ENCODE measurements around the gene MRPS6. TPM values are rescaled to one million over a fixed set of nuclear protein-coding genes. Genes with fewer than 3 reads are reported as not detected.
A peak's percentile ranks its signal among the peaks of the same experiment; 100 is the strongest.

The MRPS6 gene
- total RNA-seq, 1 donor = 51.4 TPM

DNA sequence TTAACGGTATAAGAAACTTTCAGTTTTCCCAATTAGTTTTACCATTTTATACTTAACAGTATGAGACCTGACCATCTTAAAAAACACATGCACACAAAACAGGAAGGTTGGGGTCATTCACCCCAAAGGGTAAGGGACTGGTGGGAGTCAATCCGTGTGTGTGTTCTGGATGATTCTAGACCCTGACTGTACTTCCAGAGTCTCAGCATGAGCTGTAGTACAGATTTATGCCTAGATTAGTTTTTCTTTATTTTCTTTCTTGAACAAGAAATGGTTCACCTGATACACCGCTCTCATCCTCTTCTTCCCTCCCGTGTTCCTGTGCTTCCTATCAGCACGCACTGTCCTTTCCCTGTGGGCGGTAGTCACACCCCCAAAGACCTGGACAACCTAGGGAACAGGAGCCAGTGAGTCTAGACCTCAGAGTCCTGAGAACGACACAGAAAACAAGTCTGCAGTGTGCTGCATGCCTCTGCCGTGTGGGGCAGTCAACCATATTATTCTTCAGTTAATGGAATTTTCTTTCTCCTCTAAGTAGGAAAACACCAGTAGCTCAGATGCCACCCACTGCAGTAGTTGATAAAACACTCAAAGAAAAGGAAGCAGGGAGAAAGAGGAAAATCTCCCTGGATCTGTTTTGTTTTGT lies 38.9 kb upstream of the MRPS6 start:
- TF ChIP-seq, protein P1, sequence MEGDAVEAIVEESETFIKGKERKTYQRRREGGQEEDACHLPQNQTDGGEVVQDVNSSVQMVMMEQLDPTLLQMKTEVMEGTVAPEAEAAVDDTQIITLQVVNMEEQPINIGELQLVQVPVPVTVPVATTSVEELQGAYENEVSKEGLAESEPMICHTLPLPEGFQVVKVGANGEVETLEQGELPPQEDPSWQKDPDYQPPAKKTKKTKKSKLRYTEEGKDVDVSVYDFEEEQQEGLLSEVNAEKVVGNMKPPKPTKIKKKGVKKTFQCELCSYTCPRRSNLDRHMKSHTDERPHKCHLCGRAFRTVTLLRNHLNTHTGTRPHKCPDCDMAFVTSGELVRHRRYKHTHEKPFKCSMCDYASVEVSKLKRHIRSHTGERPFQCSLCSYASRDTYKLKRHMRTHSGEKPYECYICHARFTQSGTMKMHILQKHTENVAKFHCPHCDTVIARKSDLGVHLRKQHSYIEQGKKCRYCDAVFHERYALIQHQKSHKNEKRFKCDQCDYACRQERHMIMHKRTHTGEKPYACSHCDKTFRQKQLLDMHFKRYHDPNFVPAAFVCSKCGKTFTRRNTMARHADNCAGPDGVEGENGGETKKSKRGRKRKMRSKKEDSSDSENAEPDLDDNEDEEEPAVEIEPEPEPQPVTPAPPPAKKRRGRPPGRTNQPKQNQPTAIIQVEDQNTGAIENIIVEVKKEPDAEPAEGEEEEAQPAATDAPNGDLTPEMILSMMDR (IDR thresholded peaks at IDR 0.05; ENCODE audit: insufficient read depth, low read depth, low read length) = peak; percentile 11
- H3K4me3 ChIP-seq (ENCODE audit: low read depth, low read length) = no peak overlapping the region
- no peak for DNase-seq (ENCODE audit: low read depth)

GRCh38 chr21:34035619-34036354 lies 37.6 kb upstream of the MRPS6 start:
- TF ChIP-seq, protein P1 (IDR thresholded peaks at IDR 0.05; ENCODE audit: insufficient read depth, low read depth, low read length) = no peak
- DNase-seq (ENCODE audit: low read depth) = no peak

GRCh38 chr21:34037009-34037795 lies 36.2 kb upstream of the MRPS6 start:
- no peak overlapping the region for H3K4me3 ChIP-seq (ENCODE audit: low read depth, low read length)
- peak; percentile 40 for DNase-seq (ENCODE audit: low read depth)
- TF ChIP-seq, protein P1 (IDR thresholded peaks at IDR 0.05; ENCODE audit: insufficient read depth, low read depth, low read length) = no peak

More at GRCh38 chr21:34035619-34036354, 37.6 kb upstream of the MRPS6 start:
- no peak overlapping the region for H3K4me3 ChIP-seq (ENCODE audit: low read depth, low read length)

DNA sequence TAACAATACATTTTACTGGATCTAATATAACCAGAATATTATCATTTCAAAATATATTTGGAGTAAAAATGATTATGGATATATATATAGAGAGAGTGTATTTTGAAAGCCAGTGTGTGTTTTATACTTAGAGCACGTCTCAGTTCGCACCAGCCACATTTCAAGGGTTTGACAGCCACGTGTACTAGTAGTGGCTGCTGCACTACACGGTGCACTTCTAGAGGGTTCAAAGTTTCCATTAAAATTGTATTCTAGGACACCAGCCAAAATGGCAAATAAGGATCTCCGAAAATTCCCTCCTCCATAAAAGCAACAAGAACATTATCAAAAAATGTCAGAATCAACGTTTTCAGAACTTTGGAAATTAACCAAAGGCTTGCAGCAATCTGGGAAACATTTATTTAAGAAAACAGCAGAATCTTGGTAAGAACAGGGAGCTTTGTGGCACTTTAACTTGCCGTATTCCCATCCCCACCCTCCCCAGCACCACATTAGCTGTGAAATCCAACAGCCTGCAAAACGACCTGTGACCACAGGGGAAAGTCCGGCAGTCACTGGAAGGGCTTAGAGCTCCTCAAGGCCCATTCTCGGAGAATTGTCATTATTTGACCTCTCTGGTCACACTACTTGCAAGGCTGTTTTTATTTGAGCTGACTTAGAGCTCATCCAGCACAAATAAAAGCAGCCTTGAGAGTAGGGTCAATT lies 33.5 kb upstream of the MRPS6 start:
- TF ChIP-seq, protein P1 (IDR thresholded peaks at IDR 0.05; ENCODE audit: insufficient read depth, low read depth, low read length) = no peak
- no peak overlapping the region for H3K4me3 ChIP-seq (ENCODE audit: low read depth, low read length)
- no peak for DNase-seq (ENCODE audit: low read depth)

- DNase-seq (ENCODE audit: low read depth) = no peak
- TF ChIP-seq, protein P1 (IDR thresholded peaks at IDR 0.05; ENCODE audit: insufficient read depth, low read depth, low read length) = no peak
- no peak overlapping the region for H3K4me3 ChIP-seq (ENCODE audit: low read depth, low read length)
These were observed 30.6 kb upstream of the MRPS6 start for GRCh38 chr21:34042735-34043134.

- no peak for DNase-seq (ENCODE audit: low read depth)
- H3K4me3 ChIP-seq (ENCODE audit: low read depth, low read length) = no peak overlapping the region
- TF ChIP-seq, protein P1 (IDR thresholded peaks at IDR 0.05; ENCODE audit: insufficient read depth, low read depth, low read length) = no peak
These were observed 30.0 kb upstream of the MRPS6 start for GRCh38 chr21:34043333-34043732.

All from fibroblast of villous mesenchyme (primary cell).